AG04450 (cell line): ENCODE data around the gene CSE1L. TPM values are rescaled to one million over a fixed set of nuclear protein-coding genes. Genes with fewer than 3 reads are reported as not detected.
"Not testable (repeated sequence)": the region's sequence is repeated elsewhere in the genome, so short reads cannot be mapped to it uniquely, and the experiment has no call there.

Source experiments
- CTCF ChIA-PET: fragments of 300-600, 350-600 bp; formaldehyde crosslinking; extraction: SDS; loops from one replicate; lab custom pipeline; 2022; ENCODE audit warnings: antibody characterized with exemption, inconsistent platforms; lab: Charles Lee
- POLR2A ChIA-PET: fragments of 350-600 bp; formaldehyde crosslinking; extraction: SDS; loops from one replicate; lab custom pipeline; 2021; ENCODE audit warnings: antibody characterized with exemption, inconsistent platforms; lab: Yijun Ruan, JAX
- DNase-seq: peaks from one replicate; pipeline ENCODE4 v3.0.0-alpha.2; 2011; ENCODE audit warnings: low read depth, low spot score
- H3K27ac ChIP-seq: one replicate; pipeline ENCODE4 v1.5.1; 2012; ENCODE audit warnings: low read depth, low read length, control low read depth
- H3K27me3 ChIP-seq: one replicate; pipeline ENCODE4 v1.6.0; 2012; ENCODE audit warnings: low read length; ENCODE audit not compliant: control insufficient read depth, insufficient read depth
- H3K4me3 ChIP-seq: 2 replicates; pipeline ENCODE4 v1.5.1; 2011; ENCODE audit warnings: mild to moderate bottlenecking, low read depth, low read length, control low read depth
- H3K9me3 ChIP-seq: 2 replicates; pipeline ENCODE4 v1.5.1; 2012; ENCODE audit warnings: low read length; ENCODE audit not compliant: control insufficient read depth, insufficient read depth
- polyA plus RNA-seq: library from polyadenylated mRNA; depleted of rRNA; stranded (reverse); fragments of >200 nt; gene quantifications from 2 replicates; pipeline ENCODE4 v1.2.3, GENCODE V29; 2011
- TF ChIP-seq, protein P1 (sequence below): IDR thresholded peaks from 2 replicates; pipeline ENCODE4 v1.5.1; 2011; ENCODE audit warnings: low read depth, low read length, control low read depth, inconsistent platforms

Gene CSE1L
- polyA plus RNA-seq, 1 experiment, result 49.3 TPM

DNA sequence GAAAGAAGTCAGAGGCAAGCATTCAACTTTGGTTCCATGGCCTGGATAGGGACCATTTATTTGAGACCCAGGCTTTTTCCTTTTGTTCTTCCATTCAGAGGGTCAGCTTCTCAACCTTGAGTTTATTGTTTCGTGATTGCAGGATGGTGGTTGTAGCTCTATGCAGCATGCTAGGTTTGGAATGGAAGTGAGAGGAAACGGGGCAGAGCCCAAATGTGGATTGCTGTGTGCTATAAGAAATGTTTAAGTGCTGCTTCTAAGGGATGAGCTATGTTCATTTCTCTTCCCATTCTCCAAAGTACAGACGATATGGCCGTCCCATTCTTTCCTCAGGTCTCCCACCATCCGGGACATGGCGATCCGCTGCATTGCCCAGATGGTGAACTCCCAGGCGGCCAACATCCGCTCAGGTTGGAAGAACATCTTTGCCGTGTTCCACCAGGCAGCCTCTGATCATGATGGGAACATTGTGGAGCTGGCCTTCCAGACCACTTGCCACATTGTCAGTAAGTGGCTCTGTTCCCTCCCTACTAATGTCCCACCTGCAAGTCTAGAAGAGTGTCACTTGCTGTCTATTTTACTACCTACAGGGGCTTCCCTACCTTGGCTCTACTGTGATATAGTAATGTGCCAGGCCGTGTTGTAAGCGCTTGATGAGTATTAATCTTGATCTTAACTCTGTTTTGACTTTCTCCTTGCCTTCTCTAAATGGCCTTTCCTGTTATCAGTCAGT is 36.0 kb upstream of the CSE1L start:
- ChIA-PET POLR2A (interaction anchor here (0.6 kb wide), 1 partner anchor 86 kb away, joined by 5 read pairs; no protein-coding TSS in a partner anchor), CTCF (no interaction called here)
- Histone ChIP-seq H3K27me3 (no peaks in the 10 kb centered on the region), H3K9me3 (no peaks in the 10 kb centered on the region), H3K4me3 (no peak overlapping the region), H3K27ac (no peak overlapping the region)
- no peak for DNase-seq
- TF ChIP-seq, protein P1, sequence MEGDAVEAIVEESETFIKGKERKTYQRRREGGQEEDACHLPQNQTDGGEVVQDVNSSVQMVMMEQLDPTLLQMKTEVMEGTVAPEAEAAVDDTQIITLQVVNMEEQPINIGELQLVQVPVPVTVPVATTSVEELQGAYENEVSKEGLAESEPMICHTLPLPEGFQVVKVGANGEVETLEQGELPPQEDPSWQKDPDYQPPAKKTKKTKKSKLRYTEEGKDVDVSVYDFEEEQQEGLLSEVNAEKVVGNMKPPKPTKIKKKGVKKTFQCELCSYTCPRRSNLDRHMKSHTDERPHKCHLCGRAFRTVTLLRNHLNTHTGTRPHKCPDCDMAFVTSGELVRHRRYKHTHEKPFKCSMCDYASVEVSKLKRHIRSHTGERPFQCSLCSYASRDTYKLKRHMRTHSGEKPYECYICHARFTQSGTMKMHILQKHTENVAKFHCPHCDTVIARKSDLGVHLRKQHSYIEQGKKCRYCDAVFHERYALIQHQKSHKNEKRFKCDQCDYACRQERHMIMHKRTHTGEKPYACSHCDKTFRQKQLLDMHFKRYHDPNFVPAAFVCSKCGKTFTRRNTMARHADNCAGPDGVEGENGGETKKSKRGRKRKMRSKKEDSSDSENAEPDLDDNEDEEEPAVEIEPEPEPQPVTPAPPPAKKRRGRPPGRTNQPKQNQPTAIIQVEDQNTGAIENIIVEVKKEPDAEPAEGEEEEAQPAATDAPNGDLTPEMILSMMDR, result no peak

DNA sequence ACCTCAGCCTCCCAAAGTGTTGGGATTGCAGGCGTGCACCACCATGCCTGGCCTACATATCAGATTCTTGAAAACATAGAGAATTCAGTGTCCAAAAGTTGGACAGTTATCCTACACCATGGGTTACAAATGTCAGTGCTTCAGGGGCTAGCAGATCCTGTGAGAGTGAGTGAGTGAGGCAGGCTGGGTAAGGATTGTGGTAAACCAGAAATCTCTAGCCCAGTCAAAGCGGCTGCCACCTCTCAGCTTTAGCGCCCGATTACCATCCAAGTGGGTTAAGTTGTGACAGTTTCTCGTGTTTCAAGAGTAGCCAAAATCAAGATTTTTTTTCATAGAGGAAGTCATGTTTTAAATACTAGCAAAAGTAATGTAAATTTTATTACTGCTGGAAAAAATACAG is 21.9 kb upstream of the CSE1L start:
- POLR2A ChIA-PET, result no interaction called here
- H3K4me3 ChIP-seq, result no peak overlapping the region
- TF ChIP-seq, protein P1, result no peak

GRCh38 chr20:49028177-49028576 is 17.9 kb upstream of the CSE1L start:
- DNase-seq, H3K9me3 ChIP-seq, H3K27ac ChIP-seq, POLR2A ChIA-PET, H3K4me3 ChIP-seq, H3K27me3 ChIP-seq: not testable (repeated sequence)
- CTCF ChIA-PET, result interaction anchor here (1.0 kb wide), 1 partner anchor 189 kb away, joined by 6 read pairs; no protein-coding TSS in a partner anchor

More for the DNA sequence above, 21.9 kb upstream of the CSE1L start:
- DNase-seq, result no peak
- CTCF ChIA-PET, result no interaction called here
- Histone ChIP-seq H3K27me3 (no peaks in the 10 kb centered on the region), H3K27ac (no peak overlapping the region), H3K9me3 (no peaks in the 10 kb centered on the region)

DNA sequence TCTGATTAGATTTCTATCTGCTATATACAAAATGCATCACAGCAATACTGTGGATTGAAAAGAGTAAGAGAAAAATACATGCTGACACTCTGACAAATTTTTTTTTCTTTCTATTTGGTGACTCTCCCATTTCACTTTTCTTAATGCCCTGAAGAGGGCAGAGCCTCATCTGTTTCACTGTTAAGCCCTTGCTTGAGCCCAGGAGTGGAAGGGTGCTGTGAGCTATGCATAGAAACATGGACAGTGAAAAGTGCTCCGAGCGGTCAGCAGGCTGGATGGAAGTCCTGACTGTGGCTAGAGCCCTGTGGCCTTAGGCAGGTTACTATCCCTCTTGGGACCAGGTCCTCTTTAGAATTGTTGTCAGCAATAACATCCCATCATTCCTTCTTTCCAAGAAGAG is 17.4 kb upstream of the CSE1L start:
- POLR2A ChIA-PET, result no interaction called here

GRCh38 chr20:49029203-49029602 is 16.9 kb upstream of the CSE1L start:
- POLR2A ChIA-PET, result no interaction called here

More for the DNA sequence above, 17.4 kb upstream of the CSE1L start:
- Histone ChIP-seq H3K9me3 (no peaks in the 10 kb centered on the region), H3K27ac (no peak overlapping the region), H3K27me3 (no peaks in the 10 kb centered on the region), H3K4me3 (no peak overlapping the region)
- DNase-seq, result no peak
- CTCF ChIA-PET, result interaction anchor here (0.6 to 1.0 kb wide), 2 partner anchors 16 to 189 kb away, joined by 3 to 6 read pairs; no protein-coding TSS in a partner anchor
- TF ChIP-seq, protein P1, result peak; percentile 54

More at GRCh38 chr20:49029203-49029602, 16.9 kb upstream of the CSE1L start:
- Histone ChIP-seq H3K9me3 (no peaks in the 10 kb centered on the region), H3K27me3 (no peaks in the 10 kb centered on the region), H3K4me3 (no peak overlapping the region), H3K27ac (no peak overlapping the region)
- CTCF ChIA-PET, result interaction anchor here (0.6 to 1.0 kb wide), 2 partner anchors 17 to 188 kb away, joined by 3 to 6 read pairs; no protein-coding TSS in a partner anchor
- TF ChIP-seq, protein P1, result no peak
- no peak for DNase-seq
